Measurements from ENCODE around the gene ITM2C. TPM values are rescaled to one million over a fixed set of nuclear protein-coding genes. Genes with fewer than 3 reads are reported as not detected.

ITM2C gene
- total and polyA plus RNA-seq, 4 donors: 18.0 to 99.7 (median 23.1) TPM

- H3K4me3 ChIP-seq: no peak overlapping the region
- H3K4me1 ChIP-seq (ENCODE audit: control insufficient read depth in 5 of 5, insufficient read depth in 5 of 5, low read length in 5 of 5): peaks cover 0 to 8% (median 0%) of the 10 kb centered on the region in 5 donors
- H3K9me3 ChIP-seq (ENCODE audit: control insufficient read depth in 4 of 4, insufficient read depth in 3 of 4, low read length in 3 of 4): no peaks in the 10 kb centered on the region
- DNase-seq (no peak), ATAC-seq (ENCODE audit: insufficient read depth, low FRiP score) (no peak)
- H3K27me3 ChIP-seq (ENCODE audit: control insufficient read depth in 3 of 3, insufficient read depth in 3 of 3, low read length in 2 of 3): peaks cover 0 to 6% (median 0%) of the 10 kb centered on the region in 3 donors
- 90 to 94% methylated on average over 19 of the region's 19 CpGs for WGBS, 2 donors
- H3K27ac ChIP-seq (ENCODE audit: low read depth in 1 of 2, low read length in 1 of 2): no peak overlapping the region
- no peaks in the 10 kb centered on the region for H3K36me3 ChIP-seq (ENCODE audit: control insufficient read depth in 4 of 4, insufficient read depth in 4 of 4, low read length in 4 of 4)
- no peak overlapping the region for H3K9ac ChIP-seq (ENCODE audit: insufficient read depth in 1 of 2, low read length in 2 of 2)
- TF ChIP-seq, protein P1, sequence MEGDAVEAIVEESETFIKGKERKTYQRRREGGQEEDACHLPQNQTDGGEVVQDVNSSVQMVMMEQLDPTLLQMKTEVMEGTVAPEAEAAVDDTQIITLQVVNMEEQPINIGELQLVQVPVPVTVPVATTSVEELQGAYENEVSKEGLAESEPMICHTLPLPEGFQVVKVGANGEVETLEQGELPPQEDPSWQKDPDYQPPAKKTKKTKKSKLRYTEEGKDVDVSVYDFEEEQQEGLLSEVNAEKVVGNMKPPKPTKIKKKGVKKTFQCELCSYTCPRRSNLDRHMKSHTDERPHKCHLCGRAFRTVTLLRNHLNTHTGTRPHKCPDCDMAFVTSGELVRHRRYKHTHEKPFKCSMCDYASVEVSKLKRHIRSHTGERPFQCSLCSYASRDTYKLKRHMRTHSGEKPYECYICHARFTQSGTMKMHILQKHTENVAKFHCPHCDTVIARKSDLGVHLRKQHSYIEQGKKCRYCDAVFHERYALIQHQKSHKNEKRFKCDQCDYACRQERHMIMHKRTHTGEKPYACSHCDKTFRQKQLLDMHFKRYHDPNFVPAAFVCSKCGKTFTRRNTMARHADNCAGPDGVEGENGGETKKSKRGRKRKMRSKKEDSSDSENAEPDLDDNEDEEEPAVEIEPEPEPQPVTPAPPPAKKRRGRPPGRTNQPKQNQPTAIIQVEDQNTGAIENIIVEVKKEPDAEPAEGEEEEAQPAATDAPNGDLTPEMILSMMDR (IDR thresholded peaks at IDR 0.05; ENCODE audit: control extremely low read depth, extremely low read depth): no peak
These were observed 38.7 kb downstream of the ITM2C start for GRCh38 chr2:230903231-230904150.

DNA sequence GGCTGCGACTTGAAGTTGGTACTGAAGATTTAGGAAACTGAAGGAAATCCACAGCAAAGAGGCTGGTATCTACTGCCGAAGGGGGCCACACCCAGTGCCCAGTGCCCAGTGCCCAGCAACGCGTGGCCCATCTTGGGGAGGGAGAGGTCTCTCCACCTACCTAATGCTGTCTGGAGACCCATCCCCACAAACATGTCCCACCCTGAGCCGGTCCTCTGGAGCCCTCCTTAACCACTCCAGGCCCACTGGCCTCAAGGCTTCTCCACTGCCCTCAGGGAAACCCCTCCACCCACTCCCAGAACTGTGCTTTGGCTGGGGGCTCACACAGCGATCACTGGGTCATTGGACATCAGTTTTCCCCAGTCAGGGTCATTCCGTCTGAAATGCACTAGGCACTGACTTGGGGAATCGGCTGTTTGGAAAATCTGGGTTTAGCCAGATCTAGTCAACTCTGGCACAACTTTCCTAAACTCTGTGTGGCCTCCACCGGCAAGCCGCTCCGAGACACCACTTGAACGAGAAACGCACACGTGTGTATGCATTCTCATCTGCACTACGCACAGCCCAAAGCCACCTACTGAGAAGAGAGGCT, 40.2 kb downstream of the ITM2C start:
- no peak for DNase-seq
- WGBS, 2 donors: 88 to 89% methylated on average over 15 of the region's 15 CpGs

GRCh38 chr2:230905448-230906421, 41.0 kb downstream of the ITM2C start:
- DNase-seq (no peak), ATAC-seq (ENCODE audit: insufficient read depth, low FRiP score) (no peak)
- H3K4me3 ChIP-seq: no peak overlapping the region
- H3K27me3 ChIP-seq (ENCODE audit: control insufficient read depth in 3 of 3, insufficient read depth in 3 of 3, low read length in 2 of 3): peaks cover 0 to 6% (median 0%) of the 10 kb centered on the region in 3 donors
- H3K4me1 ChIP-seq (ENCODE audit: control insufficient read depth in 5 of 5, insufficient read depth in 5 of 5, low read length in 5 of 5): peaks cover 0 to 11% (median 0%) of the 10 kb centered on the region in 5 donors
- WGBS, 2 donors: 71 to 73% methylated on average over 18 of the region's 18 CpGs
- TF ChIP-seq, protein P1 (IDR thresholded peaks at IDR 0.05; ENCODE audit: control extremely low read depth, extremely low read depth): no peak
- H3K9me3 ChIP-seq (ENCODE audit: control insufficient read depth in 4 of 4, insufficient read depth in 3 of 4, low read length in 3 of 4): no peaks in the 10 kb centered on the region
- H3K36me3 ChIP-seq (ENCODE audit: control insufficient read depth in 4 of 4, insufficient read depth in 4 of 4, low read length in 4 of 4): no peaks in the 10 kb centered on the region
- no peak overlapping the region for H3K9ac ChIP-seq (ENCODE audit: insufficient read depth in 1 of 2, low read length in 2 of 2)
- H3K27ac ChIP-seq (ENCODE audit: low read depth in 1 of 2, low read length in 1 of 2): no peak overlapping the region

More for the DNA sequence above, 40.2 kb downstream of the ITM2C start:
- Histone ChIP-seq H3K27ac (ENCODE audit: low read depth in 1 of 2, low read length in 1 of 2) (no peak overlapping the region), H3K36me3 (ENCODE audit: control insufficient read depth in 4 of 4, insufficient read depth in 4 of 4, low read length in 4 of 4) (no peaks in the 10 kb centered on the region), H3K4me3 (no peak overlapping the region), H3K9ac (ENCODE audit: insufficient read depth in 1 of 2, low read length in 2 of 2) (no peak overlapping the region), H3K27me3 (ENCODE audit: control insufficient read depth in 3 of 3, insufficient read depth in 3 of 3, low read length in 2 of 3) (peaks cover 0 to 6% (median 0%) of the 10 kb centered on the region in 3 donors), H3K9me3 (ENCODE audit: control insufficient read depth in 4 of 4, insufficient read depth in 3 of 4, low read length in 3 of 4) (no peaks in the 10 kb centered on the region), H3K4me1 (ENCODE audit: control insufficient read depth in 5 of 5, insufficient read depth in 5 of 5, low read length in 5 of 5) (peaks cover 0 to 11% (median 0%) of the 10 kb centered on the region in 5 donors)
- TF ChIP-seq, protein P1 (IDR thresholded peaks at IDR 0.05; ENCODE audit: control extremely low read depth, extremely low read depth): no peak
- ATAC-seq (ENCODE audit: insufficient read depth, low FRiP score): no peak

All from lung (tissue), 12 donors.